Measurements from ENCODE around the gene LUZP2. TPM values are rescaled to one million over a fixed set of nuclear protein-coding genes. Genes with fewer than 3 reads are reported as not detected.

Gene LUZP2
- polyA plus RNA-seq, 1 of the 3 experiments (the other 2 are of a cell fraction): 0.03 TPM

- TF ChIP-seq JUND (IDR thresholded peaks at IDR 0.05) (no peak), MXI1 (IDR thresholded peaks at IDR 0.05; ENCODE audit: low read depth, low read length) (no peak), ELF1 (IDR thresholded peaks at IDR 0.05) (no peak), TCF12 (IDR thresholded peaks at IDR 0.05) (no peak)
Observed at GRCh38 chr11:25037431-25037830, 540.6 kb downstream of the LUZP2 start (continued).

GRCh38 chr11:25038131-25038530, 541.3 kb downstream of the LUZP2 start:
- H3K27me3 ChIP-seq (ENCODE audit: insufficient read depth): no peaks in the 10 kb centered on the region
- TF ChIP-seq EP300 (IDR thresholded peaks at IDR 0.05; ENCODE audit: borderline replicate concordance in 1 of 2, low read depth in 1 of 2, low read length in 1 of 2): no peak
- TF ChIP-seq GABPA (IDR thresholded peaks at IDR 0.05; ENCODE audit: low read depth): no peak
- no peak for TF ChIP-seq IRF3 (IDR thresholded peaks at IDR 0.05; ENCODE audit: low read depth, low read length)
- TF ChIP-seq NRF1 (IDR thresholded peaks at IDR 0.05; ENCODE audit: low read depth, low read length): no peak
- TF ChIP-seq MEF2A (IDR thresholded peaks at IDR 0.05; ENCODE audit: borderline replicate concordance, low read depth): no peak
- TF ChIP-seq RXRA (IDR thresholded peaks at IDR 0.05; ENCODE audit: borderline replicate concordance, low read depth): no peak
- no peak for TF ChIP-seq FOSL2 (IDR thresholded peaks at IDR 0.05; ENCODE audit: borderline replicate concordance, low read depth)
- TF ChIP-seq CHD2 (IDR thresholded peaks at IDR 0.05; ENCODE audit: low read length, partially characterized antibody): no peak
- no peak for TF ChIP-seq RAD21 (IDR thresholded peaks at IDR 0.05; ENCODE audit: low read length)
- TF ChIP-seq JUND (IDR thresholded peaks at IDR 0.05): no peak
- no peak for TF ChIP-seq SIN3A (IDR thresholded peaks at IDR 0.05; ENCODE audit: borderline replicate concordance, low read depth, low read length)
- TF ChIP-seq REST (IDR thresholded peaks at IDR 0.05; ENCODE audit: low read depth, low read length): no peak
- TF ChIP-seq NFIC (IDR thresholded peaks at IDR 0.05; ENCODE audit: borderline replicate concordance): no peak
- no peaks in the 10 kb centered on the region for H3K9me2 ChIP-seq
- H4K20me1 ChIP-seq (ENCODE audit: insufficient read depth): no peaks in the 10 kb centered on the region
- H3K4me2 ChIP-seq: no peak overlapping the region
- H3K9me3 ChIP-seq: no peaks in the 10 kb centered on the region
- H2AFZ ChIP-seq (ENCODE audit: low read depth): no peak overlapping the region
- H3K79me2 ChIP-seq (ENCODE audit: insufficient read depth): no peaks in the 10 kb centered on the region
- H3K4me3 ChIP-seq (ENCODE audit: low read depth in 2 of 2, low read length in 1 of 2): no peak overlapping the region
- POLR2A ChIA-PET: no interaction called here
- no peaks in the 10 kb centered on the region for H3K36me3 ChIP-seq (replicated peaks in 1 of 2; ENCODE audit: control insufficient read depth in 1 of 2, insufficient read depth in 2 of 2, low read length in 1 of 2)
- H3K4me1 ChIP-seq (ENCODE audit: control insufficient read depth in 1 of 2, insufficient read depth in 2 of 2, low read depth in 1 of 2, low read length in 1 of 2): no peaks in the 10 kb centered on the region
- no peak for DNase-seq
- no peak overlapping the region for H3K9ac ChIP-seq
- H3K27ac ChIP-seq (ENCODE audit: low read depth in 2 of 2, low read length in 1 of 2): no peak overlapping the region
- H3F3A ChIP-seq (replicated peaks; ENCODE audit: insufficient read depth): no peaks in the 10 kb centered on the region
- CTCF ChIA-PET: no interaction called here

All from SK-N-SH (cell line).